ENCODE measurements around the gene MTHFSD. TPM values are rescaled to one million over a fixed set of nuclear protein-coding genes. Genes with fewer than 3 reads are reported as not detected.

MTHFSD gene
- total RNA-seq, 2 donors from 2014 or later = 7.8 to 8.3 TPM

- DNase-seq (ENCODE audit: low spot score) = no peak
- TF ChIP-seq, protein P1, sequence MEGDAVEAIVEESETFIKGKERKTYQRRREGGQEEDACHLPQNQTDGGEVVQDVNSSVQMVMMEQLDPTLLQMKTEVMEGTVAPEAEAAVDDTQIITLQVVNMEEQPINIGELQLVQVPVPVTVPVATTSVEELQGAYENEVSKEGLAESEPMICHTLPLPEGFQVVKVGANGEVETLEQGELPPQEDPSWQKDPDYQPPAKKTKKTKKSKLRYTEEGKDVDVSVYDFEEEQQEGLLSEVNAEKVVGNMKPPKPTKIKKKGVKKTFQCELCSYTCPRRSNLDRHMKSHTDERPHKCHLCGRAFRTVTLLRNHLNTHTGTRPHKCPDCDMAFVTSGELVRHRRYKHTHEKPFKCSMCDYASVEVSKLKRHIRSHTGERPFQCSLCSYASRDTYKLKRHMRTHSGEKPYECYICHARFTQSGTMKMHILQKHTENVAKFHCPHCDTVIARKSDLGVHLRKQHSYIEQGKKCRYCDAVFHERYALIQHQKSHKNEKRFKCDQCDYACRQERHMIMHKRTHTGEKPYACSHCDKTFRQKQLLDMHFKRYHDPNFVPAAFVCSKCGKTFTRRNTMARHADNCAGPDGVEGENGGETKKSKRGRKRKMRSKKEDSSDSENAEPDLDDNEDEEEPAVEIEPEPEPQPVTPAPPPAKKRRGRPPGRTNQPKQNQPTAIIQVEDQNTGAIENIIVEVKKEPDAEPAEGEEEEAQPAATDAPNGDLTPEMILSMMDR (IDR thresholded peaks at IDR 0.05) = no peak
- Histone ChIP-seq H3K4me1 (peaks cover 0 to 33% of the 10 kb centered on the region in 2 donors), H3K4me3 (peak overlapping the region in 1 of 2 donors; percentile 18), H3K9me3 (no peaks in the 10 kb centered on the region), H3K27me3 (peaks cover 5 to 45% of the 10 kb centered on the region in 2 donors), H3K36me3 (no peaks in the 10 kb centered on the region), H3K27ac (no peak overlapping the region)
Measured at GRCh38 chr16:86515413-86515776, 39.6 kb downstream of the MTHFSD start.

GRCh38 chr16:86514481-86515376 is 40.3 kb downstream of the MTHFSD start:
- peaks cover 0 to 33% of the 10 kb centered on the region in 2 donors for H3K4me1 ChIP-seq
- H3K27ac ChIP-seq = no peak overlapping the region
- no peaks in the 10 kb centered on the region for H3K9me3 ChIP-seq
- peaks cover 5 to 49% of the 10 kb centered on the region in 2 donors for H3K27me3 ChIP-seq
- H3K36me3 ChIP-seq = no peaks in the 10 kb centered on the region
- TF ChIP-seq, protein P1 (IDR thresholded peaks at IDR 0.05) = no peak
- no peak for DNase-seq (ENCODE audit: low spot score)
- no peak overlapping the region for H3K4me3 ChIP-seq

DNA sequence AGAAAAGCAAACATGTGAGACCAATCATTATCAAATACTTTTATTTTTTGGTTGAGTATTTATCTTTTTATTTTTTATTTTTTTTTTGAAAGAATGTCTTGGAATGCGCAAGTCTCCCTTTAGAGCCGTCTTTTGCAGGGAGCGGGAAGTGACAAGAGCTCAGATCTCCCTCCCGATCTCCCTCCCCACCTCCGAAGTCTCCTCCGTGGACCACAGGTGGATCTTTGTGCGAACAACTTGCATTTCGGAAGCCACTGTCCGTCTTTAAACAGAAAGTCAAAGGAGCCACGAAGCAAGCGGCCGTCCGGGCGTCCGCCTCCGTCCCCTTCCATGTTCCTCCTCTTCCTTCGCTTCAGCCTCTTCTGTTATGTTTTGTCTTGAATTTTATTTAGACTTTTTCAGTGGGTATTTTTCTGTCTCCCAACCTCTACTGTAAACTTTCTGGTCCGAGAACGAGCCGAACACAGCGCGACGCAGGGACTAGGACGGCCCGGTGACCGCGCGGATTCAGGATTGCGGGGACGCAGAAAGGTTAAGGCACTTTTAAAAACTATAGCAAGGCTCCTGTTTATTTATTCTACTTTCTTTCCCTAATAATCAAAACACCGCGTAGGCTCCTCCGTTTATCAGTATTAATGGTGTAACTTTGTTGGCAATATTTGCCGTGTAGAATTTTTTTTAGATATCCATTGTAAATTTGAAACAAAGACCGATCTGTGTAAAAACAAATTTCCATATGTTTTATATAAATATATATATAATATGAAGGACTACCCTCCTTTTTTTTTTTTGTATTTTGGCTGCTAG is 41.4 kb downstream of the MTHFSD start:
- TF ChIP-seq, protein P1 (IDR thresholded peaks at IDR 0.05) = no peak
- Histone ChIP-seq H3K36me3 (no peaks in the 10 kb centered on the region), H3K27ac (no peak overlapping the region), H3K4me3 (no peak overlapping the region), H3K9me3 (no peaks in the 10 kb centered on the region), H3K4me1 (peaks cover 0 to 42% of the 10 kb centered on the region in 2 donors), H3K27me3 (peaks cover 7 to 46% of the 10 kb centered on the region in 2 donors)
- no peak for DNase-seq (ENCODE audit: low spot score)

DNA sequence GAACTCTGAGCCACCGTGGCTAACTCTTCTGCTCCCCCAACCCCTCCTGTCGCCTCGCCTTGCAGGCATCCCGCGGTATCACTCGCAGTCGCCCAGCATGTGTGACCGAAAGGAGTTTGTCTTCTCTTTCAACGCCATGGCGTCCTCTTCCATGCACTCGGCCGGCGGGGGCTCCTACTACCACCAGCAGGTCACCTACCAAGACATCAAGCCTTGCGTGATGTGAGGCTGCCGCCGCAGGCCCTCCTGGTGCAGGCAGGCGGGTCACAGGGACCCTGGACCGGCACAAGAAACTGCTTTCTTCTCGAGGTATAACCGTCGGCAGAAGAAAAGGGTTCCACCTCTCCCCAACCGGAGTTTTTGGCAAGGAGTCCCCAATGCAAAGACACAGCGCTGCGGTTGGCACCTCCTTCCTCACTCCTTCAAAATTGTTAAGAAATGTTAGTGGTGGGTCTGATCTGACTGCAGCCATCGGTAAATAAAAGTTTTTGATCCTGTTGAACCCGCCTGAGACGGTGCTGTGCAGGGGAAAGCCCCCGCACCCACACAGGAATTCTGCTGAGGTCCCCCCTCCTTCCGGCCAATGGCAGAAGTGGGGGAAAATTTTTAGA is 42.1 kb downstream of the MTHFSD start:
- Histone ChIP-seq H3K4me1 (peaks cover 0 to 49% of the 10 kb centered on the region in 2 donors), H3K9me3 (no peaks in the 10 kb centered on the region), H3K27ac (no peak overlapping the region), H3K36me3 (no peaks in the 10 kb centered on the region), H3K4me3 (no peak overlapping the region), H3K27me3 (peaks cover 10 to 53% of the 10 kb centered on the region in 2 donors)
- no peak for DNase-seq (ENCODE audit: low spot score)
- TF ChIP-seq, protein P1 (IDR thresholded peaks at IDR 0.05) = no peak

DNA sequence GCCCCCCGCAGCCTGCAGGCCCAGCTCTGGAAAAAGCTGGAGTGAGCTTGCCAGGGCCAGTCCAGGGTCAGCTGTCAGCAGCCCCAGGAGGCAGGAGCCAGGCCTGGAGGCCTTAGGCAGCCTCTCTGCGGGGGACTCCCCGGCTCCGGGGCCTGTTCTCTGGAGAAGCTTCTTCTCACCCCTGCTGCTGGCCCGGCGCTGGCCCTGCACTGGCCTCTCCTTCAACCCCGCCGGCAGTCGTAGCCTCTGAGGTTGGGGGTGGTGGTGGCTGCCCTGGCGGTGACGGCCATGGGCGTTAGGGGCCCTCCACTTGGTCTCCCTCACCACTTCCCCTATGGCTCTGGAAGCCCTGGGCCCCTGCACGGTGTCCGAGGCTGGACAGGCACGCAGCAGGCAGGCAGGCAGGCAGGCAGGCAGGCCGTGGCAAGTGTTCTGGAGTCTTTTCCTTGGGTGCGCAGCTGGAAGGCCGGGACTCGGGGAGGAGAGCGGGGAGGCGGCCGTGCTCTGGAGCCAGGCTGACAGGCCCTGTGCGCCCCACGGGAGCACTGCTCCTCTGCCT is 42.7 kb downstream of the MTHFSD start:
- Histone ChIP-seq H3K27me3 (peaks cover 15 to 59% of the 10 kb centered on the region in 2 donors), H3K27ac (no peak overlapping the region), H3K36me3 (no peaks in the 10 kb centered on the region), H3K9me3 (no peaks in the 10 kb centered on the region), H3K4me3 (peak overlapping the region in 1 of 2 donors; percentile 63), H3K4me1 (peaks cover 0 to 53% of the 10 kb centered on the region in 2 donors)
- DNase-seq (ENCODE audit: low spot score) = no peak
- TF ChIP-seq, protein P1 (IDR thresholded peaks at IDR 0.05) = no peak
